IMR-90 (cell line): ENCODE data around the gene HOXA2. TPM values are rescaled to one million over a fixed set of nuclear protein-coding genes. Genes with fewer than 3 reads are reported as not detected.
A peak's percentile ranks its signal among the peaks of the same experiment; 100 is the strongest.

Source experiments
- ATAC-seq: fragments of 200-7000 bp; cut with Tn5 transposase; 2 replicates; pipeline ENCODE4 v1.9.1; 2020; ENCODE audit warnings: low read depth, mild to moderate bottlenecking, moderate library complexity
- BruUV-seq: library from RNA; stranded (reverse); fragments of 400-500 nt; replicated peaks from 2 replicates; lab custom pipeline; 2021; lab: Mats Ljungman, UMichigan
- CTCF ChIA-PET: fragments of 300-600 bp; formaldehyde crosslinking; extraction: SDS; loops from one replicate; lab custom pipeline; 2021; ENCODE audit warnings: antibody characterized with exemption; lab: Yijun Ruan, JAX
- POLR2A ChIA-PET: fragments of 300-600 bp; sonication (Branson Sonifier 250); formaldehyde crosslinking; loops from one replicate; lab custom pipeline; 2022; ENCODE audit warnings: antibody characterized with exemption; ENCODE audit not compliant: unreplicated experiment; lab: Charles Lee
- DNase-seq: peaks from one replicate; pipeline ENCODE4 v3.0.0; 2013
- H2AFZ ChIP-seq: replicated peaks from 2 replicates; pipeline ENCODE3; 2013; ENCODE audit warnings: low read length, mild to moderate bottlenecking; ENCODE audit not compliant: poor library complexity
- H2AK5ac ChIP-seq: 2 replicates; pipeline ENCODE4 v1.6.1; 2013; ENCODE audit warnings: low read depth, low read length, inconsistent platforms
- H2AK9ac ChIP-seq: replicated peaks from 2 replicates; pipeline ENCODE3; 2013; ENCODE audit warnings: mild to moderate bottlenecking, low read depth, low read length, moderate library complexity; ENCODE audit not compliant: poor library complexity
- H2BK120ac ChIP-seq: 2 replicates; pipeline ENCODE4 v1.6.1; 2013; ENCODE audit warnings: low read depth, low read length, inconsistent platforms
- H2BK15ac ChIP-seq: 3 replicates; pipeline ENCODE4 v1.6.1; 2013; ENCODE audit warnings: low read depth, low read length, inconsistent platforms
- H2BK20ac ChIP-seq: 2 replicates; pipeline ENCODE4 v1.6.1; 2013; ENCODE audit warnings: low read depth, mild to moderate bottlenecking, inconsistent platforms, low read length, moderate library complexity
- H2BK5ac ChIP-seq: 2 replicates; pipeline ENCODE4 v1.6.1; 2013; ENCODE audit warnings: mild to moderate bottlenecking, low read depth, low read length, inconsistent platforms; ENCODE audit not compliant: poor library complexity, severe bottlenecking
- H3K14ac ChIP-seq: replicated peaks from 2 replicates; pipeline ENCODE4 v1.6.1; 2013; ENCODE audit warnings: low read depth, low read length, inconsistent platforms
- H3K18ac ChIP-seq: 2 replicates; pipeline ENCODE4 v1.6.1; 2013; ENCODE audit warnings: low read depth, low read length, control low read depth
- H3K23ac ChIP-seq: 2 replicates; pipeline ENCODE4 v1.6.1; 2013; ENCODE audit warnings: low read depth, low read length, inconsistent platforms
- H3K27ac ChIP-seq: 2 replicates; pipeline ENCODE4 v1.5.1; 2013; ENCODE audit warnings: mild to moderate bottlenecking, control low read depth, low read length; ENCODE audit not compliant: insufficient read depth
- H3K27me3 ChIP-seq: 2 replicates; pipeline ENCODE4 v1.6.1; 2013; ENCODE audit warnings: low read length; ENCODE audit not compliant: control insufficient read depth, insufficient read depth
- H3K36me3 ChIP-seq: 2 replicates; pipeline ENCODE4 v1.6.1; 2013; ENCODE audit warnings: low read length, mixed read lengths; ENCODE audit not compliant: control insufficient read depth, insufficient read depth
- H3K4ac ChIP-seq: 2 replicates; pipeline ENCODE4 v1.6.1; 2013; ENCODE audit warnings: low read depth, low read length, inconsistent platforms
- H3K4me1 ChIP-seq: 2 replicates; pipeline ENCODE4 v1.6.1; 2013; ENCODE audit warnings: low read length, mixed read lengths; ENCODE audit not compliant: control insufficient read depth, insufficient read depth
- H3K4me2 ChIP-seq: 2 replicates; pipeline ENCODE4 v1.6.1; 2013; ENCODE audit warnings: low read depth, mild to moderate bottlenecking, control low read depth, low read length, moderate library complexity
- H3K4me3 ChIP-seq: 2 replicates; pipeline ENCODE4 v1.5.1; 2013; ENCODE audit warnings: low read depth, mild to moderate bottlenecking, control low read depth, low read length, moderate library complexity; ENCODE audit not compliant: insufficient read depth
- H3K56ac ChIP-seq: 2 replicates; pipeline ENCODE4 v1.6.1; 2013; ENCODE audit warnings: low read length, inconsistent platforms; ENCODE audit not compliant: insufficient read depth; ENCODE audit errors: extremely low read depth
- H3K79me1 ChIP-seq, 2 experiments: 2 replicates each; pipeline ENCODE4 v1.6.1; 2013; ENCODE audit warnings: low read length in 2 of 2, inconsistent platforms in 1 of 2, low read depth in 1 of 2
- H3K9ac ChIP-seq: 2 replicates; pipeline ENCODE4 v1.6.1; 2013; ENCODE audit warnings: low read depth, low read length, control low read depth
- H3K9me1 ChIP-seq: 2 replicates; pipeline ENCODE4 v1.6.1; 2013; ENCODE audit warnings: low read length, inconsistent platforms; ENCODE audit not compliant: insufficient read depth
- H3K9me3 ChIP-seq: 2 replicates; pipeline ENCODE4 v1.6.1; 2013; ENCODE audit warnings: low read length; ENCODE audit not compliant: control insufficient read depth, insufficient read depth
- H4K20me1 ChIP-seq: 2 replicates; pipeline ENCODE4 v1.6.1; 2013; ENCODE audit warnings: low read length, inconsistent platforms; ENCODE audit not compliant: insufficient read depth
- H4K5ac ChIP-seq: 2 replicates; pipeline ENCODE4 v1.6.1; 2013; ENCODE audit warnings: mild to moderate bottlenecking, low read depth, low read length, control low read depth
- H4K8ac ChIP-seq, 2 experiments: 2 replicates each; pipeline ENCODE4 v1.6.1; 2013; ENCODE audit warnings: low read depth in 2 of 2, low read length in 2 of 2, control low read depth in 1 of 2, inconsistent platforms in 1 of 2
- H4K91ac ChIP-seq: 2 replicates; pipeline ENCODE4 v1.6.1; 2013; ENCODE audit warnings: low read depth, low read length, inconsistent platforms; ENCODE audit not compliant: insufficient read depth
- CEBPB ChIP-seq: IDR thresholded peaks from 2 replicates; pipeline ENCODE4 v1.6.1; 2012; ENCODE audit warnings: low read depth, low read length, improper control_type of control experiment
- FOS ChIP-seq: fragments of 150-350 bp; IDR thresholded peaks from 2 replicates; pipeline ENCODE4 v1.6.1; 2016; ENCODE audit warnings: low read depth, low read length
- MXI1 ChIP-seq: IDR thresholded peaks from 2 replicates; pipeline ENCODE4 v1.6.1; 2012; ENCODE audit warnings: low read depth, mild to moderate bottlenecking, low read length, moderate library complexity, borderline replicate concordance
- RAD21 ChIP-seq: IDR thresholded peaks from 2 replicates; pipeline ENCODE4 v1.6.1; 2012; ENCODE audit warnings: low read length, improper control_type of control experiment
- RFX5 ChIP-seq: IDR thresholded peaks from 2 replicates; pipeline ENCODE4 v1.8.0; 2012; ENCODE audit warnings: low read depth, mild to moderate bottlenecking, low read length, moderate library complexity
- WGBS, 2 experiments: methylation state at CpG; one replicate each; pipeline versions ENCODE4 v1.1.5 to v1.1.7; 2013; ENCODE audit warnings: missing lambda C conversion rate in 2 of 2; ENCODE audit not compliant: insufficient read length in 1 of 2; ENCODE audit errors: extremely low coverage in 2 of 2; 5-methylcytosine and 5-hydroxymethylcytosine counted together
- dilution Hi-C: fragments of 300-500 bp; cut with HindIII; formaldehyde crosslinking; loops from one replicate; pipeline ENCODE4 v1.14.3; 2018; ENCODE audit warnings: low sequenced_read_pairs; ENCODE audit not compliant: unreplicated experiment
- in situ Hi-C: fragments of 300-500 bp; cut with MboI; formaldehyde crosslinking; loops from 3 replicates; pipeline ENCODE4 v1.14.3; 2019; ENCODE audit warnings: low sequenced_read_pairs, inconsistent platforms, mixed read lengths
- intact Hi-C: fragments of 100-400 bp; cut with micrococcal nuclease; formaldehyde crosslinking; loops from 2 replicates; pipeline ENCODE4 v1.10.0; 2022
- polyA plus RNA-seq, 3 experiments: library from polyadenylated mRNA; depleted of rRNA; stranded (reverse); fragments of >200 nt; gene quantifications; 2 replicates each; pipeline ENCODE4 v1.2.3, GENCODE V29; 2012; ENCODE audit warnings: low replicate concordance in 1 of 3
- total RNA-seq: library from RNA; depleted of rRNA; stranded (reverse); fragments of >200 nt; gene quantifications from 2 replicates; pipeline ENCODE4 v1.2.3, GENCODE V29; 2012

The HOXA2 gene
- total and polyA plus RNA-seq, 2 of the 4 experiments (the other 2 are of a cell fraction): 1.6 to 3.9 TPM

DNA sequence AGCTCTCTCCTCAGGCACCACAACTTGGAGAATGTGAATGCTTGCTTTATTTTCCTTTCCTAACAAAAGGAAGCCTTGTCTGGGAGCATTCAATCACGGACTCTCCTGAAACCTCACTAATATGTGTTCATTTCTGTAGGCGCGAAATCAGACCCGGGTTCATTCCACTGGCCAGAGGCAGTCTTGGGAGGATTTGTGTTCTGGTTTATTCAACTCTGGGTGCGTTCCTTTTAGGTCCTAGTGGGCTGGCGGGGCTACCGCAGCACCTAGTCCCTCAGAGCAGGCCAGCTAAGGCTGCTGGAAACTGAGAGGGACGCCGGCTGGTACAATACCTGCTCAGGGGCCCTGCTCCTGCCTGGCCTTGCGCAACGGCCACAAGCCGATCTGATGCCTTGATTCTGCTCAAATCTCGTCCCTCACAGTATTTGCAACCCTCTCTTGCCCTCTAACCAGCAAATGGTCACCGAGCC is 20.6 kb upstream of the HOXA2 start:
- Histone ChIP-seq H3K4me1 (peaks cover 36% of the 10 kb centered on the region), H3K23ac (peak overlapping the region; percentile 80), H3K4me3 (peak overlapping the region; percentile 48), H2BK20ac (peak overlapping the region; percentile 63), H3K18ac (peak overlapping the region; percentile 67), H3K36me3 (no peaks in the 10 kb centered on the region), H3K9me1 (peaks cover 12% of the 10 kb centered on the region), H3K9ac (peak overlapping the region; percentile 96), H3K27ac (peak overlapping the region; percentile 99), H4K20me1 (0 out of 2 replicates have a peak, but pooled peaks cover 2% of the 10 kb centered on the region), H4K5ac (peak overlapping the region; percentile 50), H3K9me3 (no peaks in the 10 kb centered on the region), H2BK15ac (peak overlapping the region; percentile 64; the same call in 2 of the 3 replicates), H3K56ac (peak overlapping the region; percentile 76), H2AK5ac (peak overlapping the region; percentile 62), H3K4ac (peak overlapping the region; percentile 98), H4K91ac (peak overlapping the region; percentile 96), H3K79me1 (peaks cover 5 to 52% of the 10 kb centered on the region in 2 experiments; a peak in 3 of 4 replicates), H3K14ac (peak overlapping the region; percentile 94), H2BK5ac (peak overlapping the region; percentile 88), H2AFZ (peak overlapping the region; percentile 73), H3K27me3 (no peaks in the 10 kb centered on the region), H4K8ac (peak overlapping the region; percentile 90 to 93), H3K4me2 (peak overlapping the region; percentile 95), H2BK120ac (peak overlapping the region; percentile 94), H2AK9ac (peak overlapping the region; percentile 87)
- ChIA-PET CTCF (interaction anchor here (1.0 to 1.2 kb wide), 2 partner anchors 17 to 754 kb away, joined by 3 to 5 read pairs; no protein-coding TSS in a partner anchor), POLR2A (interaction anchor here (1.0 kb wide), 1 partner anchor 25 kb away, joined by 3 read pairs; no protein-coding TSS in a partner anchor)
- DNase-seq (peak; percentile 67), ATAC-seq (0 out of 2 replicates have a peak, but pooled peaks have one; percentile 1)
- WGBS, 2 experiments: 0% methylated on average over 5 of the region's 14 CpGs; no CpG with 5 or more reads in 1 of the 2 experiments
- no TSS peak for BruUV-seq
- intact Hi-C loops: loop anchor here (2.0 to 5.0 kb wide), 2 partner anchors 24 to 921 kb away; partner anchors contain the start of genes CBX3 and HNRNPA2B1
- in situ Hi-C loops: no loop called here
- dilution Hi-C loops: no loop called here
- TF ChIP-seq MXI1 (no peak), FOS (no peak), CEBPB (peak; percentile 92), RAD21 (no peak), RFX5 (no peak)
